Activated CD4-positive, alpha-beta T cell treated with anti-CD3 and anti-CD28 coated beads for 48 hours (primary cell): Measurements from ENCODE around the gene EIF5B.

Experiments
- DNase-seq: peaks from one replicate; pipeline ENCODE4 v3.0.0-alpha.2; 2020

Gene EIF5B

GRCh38 chr2:99410276-99410675 lies 73.1 kb downstream of the EIF5B start:
- no peak for DNase-seq

GRCh38 chr2:99414566-99414965 lies 77.4 kb downstream of the EIF5B start:
- DNase-seq = no peak

- DNase-seq = no peak
Observed at GRCh38 chr2:99417396-99417795, 80.2 kb downstream of the EIF5B start.

- no peak for DNase-seq
Observed at GRCh38 chr2:99420031-99420430, 82.8 kb downstream of the EIF5B start.

- no peak for DNase-seq
Observed at GRCh38 chr2:99420751-99421299, 83.6 kb downstream of the EIF5B start.

GRCh38 chr2:99421469-99421868 lies 84.3 kb downstream of the EIF5B start:
- DNase-seq = no peak

GRCh38 chr2:99422599-99422998 lies 85.4 kb downstream of the EIF5B start:
- no peak for DNase-seq

GRCh38 chr2:99424371-99424770 lies 87.2 kb downstream of the EIF5B start:
- DNase-seq = no peak

- no peak for DNase-seq
Observed at GRCh38 chr2:99425022-99425421, 87.8 kb downstream of the EIF5B start.

GRCh38 chr2:99430614-99431291 lies 93.6 kb downstream of the EIF5B start:
- DNase-seq = no peak

GRCh38 chr2:99431587-99432275 lies 94.5 kb downstream of the EIF5B start:
- DNase-seq = no peak

- no peak for DNase-seq
Observed at GRCh38 chr2:99433340-99433739, 96.2 kb downstream of the EIF5B start.

GRCh38 chr2:99436874-99437273 lies 99.7 kb downstream of the EIF5B start:
- no peak for DNase-seq

- DNase-seq = no peak
Observed at GRCh38 chr2:99439971-99440505, 102.8 kb downstream of the EIF5B start.

- DNase-seq = no peak
Observed at GRCh38 chr2:99442837-99443236, 105.6 kb downstream of the EIF5B start.

GRCh38 chr2:99444222-99444621 lies 107.0 kb downstream of the EIF5B start:
- no peak for DNase-seq

- no peak for DNase-seq
Observed at GRCh38 chr2:99445065-99445464, 107.9 kb downstream of the EIF5B start.

GRCh38 chr2:99448556-99448955 lies 111.4 kb downstream of the EIF5B start:
- no peak for DNase-seq

GRCh38 chr2:99450199-99450598 lies 113.0 kb downstream of the EIF5B start:
- no peak for DNase-seq
